CD4-positive, alpha-beta T cell (primary cell): ENCODE data around the gene PHLDA2. TPM values are rescaled to one million over a fixed set of nuclear protein-coding genes. Genes with fewer than 3 reads are reported as not detected.

Experiments
- ATAC-seq: fragments of 200-7000 bp; cut with Tn5 transposase; one replicate; pipeline ENCODE4 v1.10.0; 2022; ENCODE audit warnings: mild to moderate bottlenecking; ENCODE audit not compliant: poor library complexity
- CTCF ChIA-PET: fragments of 350-600 bp; sonication (Branson Sonifier 250); formaldehyde crosslinking; loops from one replicate; lab custom pipeline; 2021; ENCODE audit warnings: antibody characterized with exemption, inconsistent platforms; lab: Charles Lee
- POLR2A ChIA-PET: fragments of 350-600 bp; sonication (Branson Sonifier 250); formaldehyde crosslinking; loops from one replicate; lab custom pipeline; 2021; ENCODE audit warnings: antibody characterized with exemption, inconsistent platforms; lab: Charles Lee
- DNase-seq, 14 experiments: peaks; one replicate each; pipeline ENCODE4 v3.0.0-alpha.2; 2013 to 2020; ENCODE audit warnings: mixed read lengths in 2 of 14
- H3K27ac ChIP-seq, 2 donors: one replicate each; pipeline versions ENCODE4 v1.5.1 to v1.7.0; 2013; ENCODE audit warnings: low read length in 2 of 2, low read depth in 1 of 2, mild to moderate bottlenecking in 1 of 2
- H3K27me3 ChIP-seq, 2 experiments: 1 replicate in 1 of 2; 2 replicates in 1 of 2; pipeline versions ENCODE4 v1.6.1 to v1.7.0; 2013; ENCODE audit warnings: low read length in 2 of 2, control low read depth in 1 of 2, mild to moderate bottlenecking in 1 of 2, moderate library complexity in 1 of 2; ENCODE audit not compliant: insufficient read depth in 2 of 2, control insufficient read depth in 1 of 2
- H3K36me3 ChIP-seq: one replicate; pipeline ENCODE4 v1.6.1; 2013; ENCODE audit warnings: low read length, control low read depth; ENCODE audit not compliant: insufficient read depth
- H3K4me1 ChIP-seq: one replicate; pipeline ENCODE4 v1.6.1; 2013; ENCODE audit warnings: low read length, control low read depth; ENCODE audit not compliant: insufficient read depth
- H3K4me3 ChIP-seq: one replicate; pipeline ENCODE4 v1.5.1; 2013; ENCODE audit warnings: mild to moderate bottlenecking, low read length, moderate library complexity
- H3K9me3 ChIP-seq, 2 experiments: 1 replicate in 1 of 2; 2 replicates in 1 of 2; pipeline versions ENCODE4 v1.6.1 to v1.7.0; 2013; ENCODE audit warnings: low read length in 2 of 2, mild to moderate bottlenecking in 2 of 2, control low read depth in 1 of 2, moderate library complexity in 1 of 2; ENCODE audit not compliant: control insufficient read depth in 1 of 2, insufficient read depth in 1 of 2
- H3K27ac Mint-ChIP-seq: one replicate; pipeline ENCODE4 v1.8.0; 2020; ENCODE audit warnings: mixed read lengths
- H3K27me3 Mint-ChIP-seq: one replicate; pipeline ENCODE4 v1.8.0; 2021; ENCODE audit warnings: mixed read lengths
- H3K36me3 Mint-ChIP-seq: one replicate; pipeline ENCODE4 v1.8.0; 2021; ENCODE audit warnings: low read depth, mixed read lengths
- H3K4me1 Mint-ChIP-seq: one replicate; pipeline ENCODE4 v1.8.0; 2021; ENCODE audit warnings: low read depth, mixed read lengths
- H3K4me3 Mint-ChIP-seq: one replicate; pipeline ENCODE4 v1.8.0; 2020; ENCODE audit warnings: mild to moderate bottlenecking, mixed read lengths
- H3K9me3 Mint-ChIP-seq: one replicate; pipeline ENCODE4 v1.8.0; 2020; ENCODE audit warnings: mixed read lengths
- CTCF ChIP-seq: fragments of 200-600 bp; IDR thresholded peaks from one replicate; pipeline ENCODE4 v1.8.0; 2022; ENCODE audit warnings: antibody characterized with exemption, mild to moderate bottlenecking
- intact Hi-C, 2 experiments: fragments of 100-400 bp; cut with DNase I in 1 of 2; cut with micrococcal nuclease in 1 of 2; formaldehyde crosslinking; loops; one replicate each; pipeline versions ENCODE4 v1.15.1 to v1.9.0; 2023 to 2025; cut with DNase I, micrococcal nuclease
- total RNA-seq, 174 experiments: library from RNA in 2 of 174; stranded (reverse) in 2 of 174; gene quantifications; one replicate each; pipeline ENCODE4 v1.2.3 and lab custom pipeline; 2021 to 2026

PHLDA2 gene
- total RNA-seq, 2 experiments from 2014 or later = 1.1 to 1.3 TPM

GRCh38 chr11:2915473-2915872, 13.7 kb downstream of the PHLDA2 start:
- Histone ChIP-seq H3K4me3 (no peak overlapping the region), H3K27me3 (no peaks in the 10 kb centered on the region), H3K4me1 (peaks cover 17% of the 10 kb centered on the region), H3K27ac (no peak overlapping the region), H3K36me3 (no peaks in the 10 kb centered on the region), H3K9me3 (no peaks in the 10 kb centered on the region)
- Mint-ChIP-seq H3K4me3 (no peak overlapping the region), H3K4me1 (peaks cover 12% of the 10 kb centered on the region), H3K36me3 (no peaks in the 10 kb centered on the region), H3K27ac (no peak overlapping the region), H3K27me3 (no peaks in the 10 kb centered on the region), H3K9me3 (no peaks in the 10 kb centered on the region)
- no peak for ATAC-seq
- ChIA-PET CTCF (no interaction called here), POLR2A (no interaction called here)
- no peak for DNase-seq
- TF ChIP-seq CTCF = no peak
- intact Hi-C loops = no loop called here

GRCh38 chr11:2914455-2915195, 14.6 kb downstream of the PHLDA2 start:
- intact Hi-C loops = no loop called here
- H3K27me3 ChIP-seq = no peaks in the 10 kb centered on the region
- H3K4me1 Mint-ChIP-seq = peaks cover 12% of the 10 kb centered on the region
- no peak for TF ChIP-seq CTCF
- ATAC-seq = no peak
- POLR2A ChIA-PET = no interaction called here
- H3K36me3 ChIP-seq = no peaks in the 10 kb centered on the region
- H3K27me3 Mint-ChIP-seq = no peaks in the 10 kb centered on the region
- peaks cover 17% of the 10 kb centered on the region for H3K4me1 ChIP-seq
- no peak overlapping the region for H3K27ac Mint-ChIP-seq
- H3K27ac ChIP-seq = no peak overlapping the region
- no peaks in the 10 kb centered on the region for H3K9me3 Mint-ChIP-seq
- no peak overlapping the region for H3K4me3 Mint-ChIP-seq
- CTCF ChIA-PET = interaction anchor here (0.7 kb wide), 1 partner anchor 22 kb away, joined by 3 read pairs; no protein-coding TSS in a partner anchor
- no peaks in the 10 kb centered on the region for H3K36me3 Mint-ChIP-seq
- H3K4me3 ChIP-seq = no peak overlapping the region
- no peak for DNase-seq
- H3K9me3 ChIP-seq = no peaks in the 10 kb centered on the region

DNA sequence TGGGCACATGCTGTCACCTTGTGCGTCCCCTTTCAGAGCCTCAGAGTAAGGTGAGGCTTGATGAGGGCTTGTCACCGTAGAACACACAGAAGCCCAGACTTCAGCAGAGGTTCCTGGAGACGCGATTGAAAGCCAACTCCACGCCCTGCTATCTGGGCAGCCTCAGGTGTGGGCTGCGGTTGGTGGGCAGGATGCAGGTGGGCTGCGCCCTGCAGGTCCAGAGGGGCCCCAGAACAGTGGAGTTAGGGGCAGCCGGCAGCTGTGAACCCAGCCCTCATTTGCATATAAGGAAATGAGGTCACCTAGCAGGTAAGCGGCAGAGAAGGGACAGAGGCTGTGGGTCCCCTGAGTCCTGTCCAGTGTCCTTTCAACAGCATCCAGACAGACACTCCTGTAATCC, 15.4 kb downstream of the PHLDA2 start:
- peak; percentile 29 for ATAC-seq

More for the DNA sequence above, 15.4 kb downstream of the PHLDA2 start:
- Mint-ChIP-seq H3K4me1 (peaks cover 12% of the 10 kb centered on the region), H3K36me3 (no peaks in the 10 kb centered on the region), H3K4me3 (peak overlapping the region; percentile 25), H3K27ac (no peak overlapping the region), H3K9me3 (no peaks in the 10 kb centered on the region), H3K27me3 (no peaks in the 10 kb centered on the region)
- peaks cover 17% of the 10 kb centered on the region for H3K4me1 ChIP-seq
- TF ChIP-seq CTCF = no peak
- no peak overlapping the region for H3K27ac ChIP-seq
- no peak for DNase-seq
- CTCF ChIA-PET = interaction anchor here (1.1 kb wide), 1 partner anchor 22 kb away, joined by 4 read pairs; no protein-coding TSS in a partner anchor
- H3K27me3 ChIP-seq = no peaks in the 10 kb centered on the region
- no peaks in the 10 kb centered on the region for H3K36me3 ChIP-seq
- no peak overlapping the region for H3K4me3 ChIP-seq
- no peaks in the 10 kb centered on the region for H3K9me3 ChIP-seq
- intact Hi-C loops = no loop called here
- POLR2A ChIA-PET = no interaction called here
